Activated CD8-positive, alpha-beta memory T cell treated with anti-CD3 and anti-CD28 coated beads for 24 hours (primary cell): ENCODE measurements around the gene ALKAL2.

Experiments
- DNase-seq: peaks from one replicate; pipeline ENCODE4 v3.0.0-alpha.2; 2020

The ALKAL2 gene

GRCh38 chr2:289362-290089 lies 1.6 kb upstream of the ALKAL2 start:
- DNase-seq: no peak

GRCh38 chr2:288758-289361 lies 969 bp upstream of the ALKAL2 start:
- no peak for DNase-seq

- no peak for DNase-seq
These were observed 413 bp downstream of the ALKAL2 start for GRCh38 chr2:287471-287885.

GRCh38 chr2:286774-287392 lies 1.0 kb downstream of the ALKAL2 start:
- DNase-seq: no peak

GRCh38 chr2:286035-286434 lies 1.9 kb downstream of the ALKAL2 start:
- no peak for DNase-seq

- no peak for DNase-seq
These were observed 2.4 kb downstream of the ALKAL2 start for GRCh38 chr2:285531-285930.

- DNase-seq: no peak
These were observed 2.9 kb downstream of the ALKAL2 start for GRCh38 chr2:284896-285492.

GRCh38 chr2:283996-284794 lies 3.7 kb downstream of the ALKAL2 start:
- DNase-seq: no peak

GRCh38 chr2:282371-283263 lies 5.3 kb downstream of the ALKAL2 start:
- no peak for DNase-seq

GRCh38 chr2:281381-281780 lies 6.5 kb downstream of the ALKAL2 start:
- no peak for DNase-seq

GRCh38 chr2:280650-281110 lies 7.2 kb downstream of the ALKAL2 start:
- DNase-seq: no peak

GRCh38 chr2:279956-280649 lies 7.8 kb downstream of the ALKAL2 start:
- DNase-seq: no peak

GRCh38 chr2:279366-279765 lies 8.5 kb downstream of the ALKAL2 start:
- DNase-seq: no peak

GRCh38 chr2:278927-279320 lies 9.0 kb downstream of the ALKAL2 start:
- DNase-seq: no peak

GRCh38 chr2:278312-278926 lies 9.5 kb downstream of the ALKAL2 start:
- no peak for DNase-seq

GRCh38 chr2:275466-275865 lies 12.4 kb downstream of the ALKAL2 start:
- no peak for DNase-seq

- DNase-seq: no peak
These were observed 13.4 kb downstream of the ALKAL2 start for GRCh38 chr2:274503-274902.

- no peak for DNase-seq
These were observed 14.6 kb downstream of the ALKAL2 start for GRCh38 chr2:273333-273732.

GRCh38 chr2:271917-272316 lies 16.0 kb downstream of the ALKAL2 start:
- DNase-seq: no peak

- no peak for DNase-seq
These were observed 17.0 kb downstream of the ALKAL2 start for GRCh38 chr2:270861-271260.
